ENCODE results near the gene ATRNL1. TPM values are rescaled to one million over a fixed set of nuclear protein-coding genes. Genes with fewer than 3 reads are reported as not detected.

The ATRNL1 gene
- total and polyA plus RNA-seq, 2 experiments from 2014 or later: 4.8 to 29.7 TPM

DNA sequence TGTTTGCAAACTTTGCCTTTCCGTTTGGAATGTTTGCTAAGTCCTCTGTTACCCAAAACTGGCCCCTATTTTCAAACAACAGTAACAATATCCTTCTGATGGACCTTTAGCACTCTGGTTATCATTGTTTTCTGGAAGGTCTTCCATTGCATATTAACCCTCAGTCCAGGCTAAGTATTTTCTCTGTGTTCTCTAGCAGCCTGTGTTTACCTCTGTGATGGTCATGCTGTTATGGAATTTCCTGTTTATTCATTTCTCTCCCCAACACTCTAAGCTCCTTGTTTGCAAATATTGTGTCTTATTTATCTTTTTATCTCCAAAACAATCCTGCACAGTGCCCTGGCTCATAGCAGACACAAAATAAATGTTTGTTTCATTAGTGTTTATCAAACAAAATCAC, 560.3 kb downstream of the ATRNL1 start:
- H3K9me3 Mint-ChIP-seq: no peaks in the 10 kb centered on the region
- no peaks in the 10 kb centered on the region for H3K79me2 ChIP-seq (replicated peaks; ENCODE audit: insufficient read depth)
- H3K36me3 Mint-ChIP-seq (ENCODE audit: low read depth): no peaks in the 10 kb centered on the region
- no peak for TF ChIP-seq EZH2 (IDR thresholded peaks at IDR 0.05; ENCODE audit: low read depth, unreplicated experiment)
- TF ChIP-seq ZNF331 (CRISPR knock-in tag; IDR thresholded peaks at IDR 0.05; ENCODE audit: low read depth): no peak
- TF ChIP-seq, protein P1, sequence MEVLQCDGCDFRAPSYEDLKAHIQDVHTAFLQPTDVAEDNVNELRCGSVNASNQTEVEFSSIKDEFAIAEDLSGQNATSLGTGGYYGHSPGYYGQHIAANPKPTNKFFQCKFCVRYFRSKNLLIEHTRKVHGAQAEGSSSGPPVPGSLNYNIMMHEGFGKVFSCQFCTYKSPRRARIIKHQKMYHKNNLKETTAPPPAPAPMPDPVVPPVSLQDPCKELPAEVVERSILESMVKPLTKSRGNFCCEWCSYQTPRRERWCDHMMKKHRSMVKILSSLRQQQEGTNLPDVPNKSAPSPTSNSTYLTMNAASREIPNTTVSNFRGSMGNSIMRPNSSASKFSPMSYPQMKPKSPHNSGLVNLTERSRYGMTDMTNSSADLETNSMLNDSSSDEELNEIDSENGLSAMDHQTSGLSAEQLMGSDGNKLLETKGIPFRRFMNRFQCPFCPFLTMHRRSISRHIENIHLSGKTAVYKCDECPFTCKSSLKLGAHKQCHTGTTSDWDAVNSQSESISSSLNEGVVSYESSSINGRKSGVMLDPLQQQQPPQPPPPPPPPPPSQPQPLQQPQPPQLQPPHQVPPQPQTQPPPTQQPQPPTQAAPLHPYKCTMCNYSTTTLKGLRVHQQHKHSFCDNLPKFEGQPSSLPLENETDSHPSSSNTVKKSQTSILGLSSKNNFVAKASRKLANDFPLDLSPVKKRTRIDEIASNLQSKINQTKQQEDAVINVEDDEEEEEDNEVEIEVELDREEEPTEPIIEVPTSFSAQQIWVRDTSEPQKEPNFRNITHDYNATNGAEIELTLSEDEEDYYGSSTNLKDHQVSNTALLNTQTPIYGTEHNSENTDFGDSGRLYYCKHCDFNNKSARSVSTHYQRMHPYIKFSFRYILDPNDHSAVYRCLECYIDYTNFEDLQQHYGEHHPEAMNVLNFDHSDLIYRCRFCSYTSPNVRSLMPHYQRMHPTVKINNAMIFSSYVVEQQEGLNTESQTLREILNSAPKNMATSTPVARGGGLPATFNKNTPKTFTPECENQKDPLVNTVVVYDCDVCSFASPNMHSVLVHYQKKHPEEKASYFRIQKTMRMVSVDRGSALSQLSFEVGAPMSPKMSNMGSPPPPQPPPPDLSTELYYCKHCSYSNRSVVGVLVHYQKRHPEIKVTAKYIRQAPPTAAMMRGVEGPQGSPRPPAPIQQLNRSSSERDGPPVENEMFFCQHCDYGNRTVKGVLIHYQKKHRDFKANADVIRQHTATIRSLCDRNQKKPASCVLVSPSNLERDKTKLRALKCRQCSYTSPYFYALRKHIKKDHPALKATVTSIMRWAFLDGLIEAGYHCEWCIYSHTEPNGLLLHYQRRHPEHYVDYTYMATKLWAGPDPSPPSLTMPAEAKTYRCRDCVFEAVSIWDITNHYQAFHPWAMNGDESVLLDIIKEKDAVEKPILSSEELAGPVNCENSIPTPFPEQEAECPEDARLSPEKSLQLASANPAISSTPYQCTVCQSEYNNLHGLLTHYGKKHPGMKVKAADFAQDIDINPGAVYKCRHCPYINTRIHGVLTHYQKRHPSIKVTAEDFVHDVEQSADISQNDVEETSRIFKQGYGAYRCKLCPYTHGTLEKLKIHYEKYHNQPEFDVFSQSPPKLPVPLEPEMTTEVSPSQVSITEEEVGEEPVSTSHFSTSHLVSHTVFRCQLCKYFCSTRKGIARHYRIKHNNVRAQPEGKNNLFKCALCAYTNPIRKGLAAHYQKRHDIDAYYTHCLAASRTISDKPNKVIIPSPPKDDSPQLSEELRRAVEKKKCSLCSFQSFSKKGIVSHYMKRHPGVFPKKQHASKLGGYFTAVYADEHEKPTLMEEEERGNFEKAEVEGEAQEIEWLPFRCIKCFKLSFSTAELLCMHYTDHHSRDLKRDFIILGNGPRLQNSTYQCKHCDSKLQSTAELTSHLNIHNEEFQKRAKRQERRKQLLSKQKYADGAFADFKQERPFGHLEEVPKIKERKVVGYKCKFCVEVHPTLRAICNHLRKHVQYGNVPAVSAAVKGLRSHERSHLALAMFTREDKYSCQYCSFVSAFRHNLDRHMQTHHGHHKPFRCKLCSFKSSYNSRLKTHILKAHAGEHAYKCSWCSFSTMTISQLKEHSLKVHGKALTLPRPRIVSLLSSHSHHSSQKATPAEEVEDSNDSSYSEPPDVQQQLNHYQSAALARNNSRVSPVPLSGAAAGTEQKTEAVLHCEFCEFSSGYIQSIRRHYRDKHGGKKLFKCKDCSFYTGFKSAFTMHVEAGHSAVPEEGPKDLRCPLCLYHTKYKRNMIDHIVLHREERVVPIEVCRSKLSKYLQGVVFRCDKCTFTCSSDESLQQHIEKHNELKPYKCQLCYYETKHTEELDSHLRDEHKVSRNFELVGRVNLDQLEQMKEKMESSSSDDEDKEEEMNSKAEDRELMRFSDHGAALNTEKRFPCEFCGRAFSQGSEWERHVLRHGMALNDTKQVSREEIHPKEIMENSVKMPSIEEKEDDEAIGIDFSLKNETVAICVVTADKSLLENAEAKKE (CRISPR knock-in tag; IDR thresholded peaks at IDR 0.05): no peak
- H4K20me1 ChIP-seq (replicated peaks; ENCODE audit: insufficient read depth): no peaks in the 10 kb centered on the region
- no peaks in the 10 kb centered on the region for H3K4me1 ChIP-seq (ENCODE audit: insufficient read depth)
- H2AFZ ChIP-seq: no peak overlapping the region
- H3K4me2 ChIP-seq: no peak overlapping the region
- peaks cover 2% of the 10 kb centered on the region for H3K27me3 Mint-ChIP-seq (ENCODE audit: insufficient read depth, low read depth, poor library complexity)
- no peaks in the 10 kb centered on the region for H3K36me3 ChIP-seq (ENCODE audit: insufficient read depth)
- DNase-seq (ENCODE audit: low spot score): no peak
- no peak overlapping the region for H3K27ac ChIP-seq (ENCODE audit: low read depth)
- H3K9me2 ChIP-seq (ENCODE audit: insufficient read depth): no peaks in the 10 kb centered on the region
- H3K4me3 Mint-ChIP-seq: no peak overlapping the region
- H3K4me3 ChIP-seq: no peak overlapping the region
- peak overlapping the region; percentile 87 for H3K27ac Mint-ChIP-seq
- ATAC-seq: no peak
- H3F3A ChIP-seq (replicated peaks; ENCODE audit: low read depth): no peaks in the 10 kb centered on the region
- H3K27me3 ChIP-seq (ENCODE audit: insufficient read depth): no peaks in the 10 kb centered on the region
- H3K4me1 Mint-ChIP-seq: peaks cover 7% of the 10 kb centered on the region

DNA sequence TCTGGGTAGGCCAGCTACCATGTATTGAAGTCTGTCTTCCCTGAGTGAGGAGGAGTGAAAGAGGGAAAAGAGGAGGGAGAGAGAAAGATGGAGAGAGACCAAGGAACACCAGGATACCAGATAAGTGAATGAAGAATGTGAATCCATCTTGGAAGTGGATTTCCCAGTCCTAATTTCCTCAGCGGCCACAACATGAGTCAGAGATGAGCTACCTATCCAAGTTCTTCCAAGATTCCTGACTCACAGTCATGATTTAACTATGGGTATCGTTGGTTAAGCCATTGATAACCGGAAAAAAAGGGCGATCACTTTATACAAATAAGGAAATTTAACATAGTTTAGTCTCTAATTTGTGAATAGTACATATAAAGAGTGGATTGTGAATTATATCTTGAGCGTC, 561.8 kb downstream of the ATRNL1 start:
- Histone ChIP-seq H3K79me2 (replicated peaks; ENCODE audit: insufficient read depth) (no peaks in the 10 kb centered on the region), H4K20me1 (replicated peaks; ENCODE audit: insufficient read depth) (no peaks in the 10 kb centered on the region), H3F3A (replicated peaks; ENCODE audit: low read depth) (no peaks in the 10 kb centered on the region), H2AFZ (no peak overlapping the region), H3K9me2 (ENCODE audit: insufficient read depth) (no peaks in the 10 kb centered on the region), H3K4me2 (no peak overlapping the region), H3K4me3 (no peak overlapping the region), H3K4me1 (ENCODE audit: insufficient read depth) (no peaks in the 10 kb centered on the region), H3K27ac (ENCODE audit: low read depth) (no peak overlapping the region), H3K36me3 (ENCODE audit: insufficient read depth) (no peaks in the 10 kb centered on the region), H3K27me3 (ENCODE audit: insufficient read depth) (no peaks in the 10 kb centered on the region)
- peaks cover 2% of the 10 kb centered on the region for H3K27me3 Mint-ChIP-seq (ENCODE audit: insufficient read depth, low read depth, poor library complexity)
- no peaks in the 10 kb centered on the region for H3K36me3 Mint-ChIP-seq (ENCODE audit: low read depth)
- no peak for DNase-seq (ENCODE audit: low spot score)
- peaks cover 7% of the 10 kb centered on the region for H3K4me1 Mint-ChIP-seq
- H3K27ac Mint-ChIP-seq: no peak overlapping the region; the same call in 1 of the 2 replicates
- H3K4me3 Mint-ChIP-seq: no peak overlapping the region
- ATAC-seq: no peak
- no peaks in the 10 kb centered on the region for H3K9me3 Mint-ChIP-seq
- TF ChIP-seq ZNF114 (CRISPR knock-in tag; IDR thresholded peaks at IDR 0.05) (no peak), JUNB (IDR thresholded peaks at IDR 0.05; ENCODE audit: unreplicated experiment) (no peak)
- TF ChIP-seq, protein P2, sequence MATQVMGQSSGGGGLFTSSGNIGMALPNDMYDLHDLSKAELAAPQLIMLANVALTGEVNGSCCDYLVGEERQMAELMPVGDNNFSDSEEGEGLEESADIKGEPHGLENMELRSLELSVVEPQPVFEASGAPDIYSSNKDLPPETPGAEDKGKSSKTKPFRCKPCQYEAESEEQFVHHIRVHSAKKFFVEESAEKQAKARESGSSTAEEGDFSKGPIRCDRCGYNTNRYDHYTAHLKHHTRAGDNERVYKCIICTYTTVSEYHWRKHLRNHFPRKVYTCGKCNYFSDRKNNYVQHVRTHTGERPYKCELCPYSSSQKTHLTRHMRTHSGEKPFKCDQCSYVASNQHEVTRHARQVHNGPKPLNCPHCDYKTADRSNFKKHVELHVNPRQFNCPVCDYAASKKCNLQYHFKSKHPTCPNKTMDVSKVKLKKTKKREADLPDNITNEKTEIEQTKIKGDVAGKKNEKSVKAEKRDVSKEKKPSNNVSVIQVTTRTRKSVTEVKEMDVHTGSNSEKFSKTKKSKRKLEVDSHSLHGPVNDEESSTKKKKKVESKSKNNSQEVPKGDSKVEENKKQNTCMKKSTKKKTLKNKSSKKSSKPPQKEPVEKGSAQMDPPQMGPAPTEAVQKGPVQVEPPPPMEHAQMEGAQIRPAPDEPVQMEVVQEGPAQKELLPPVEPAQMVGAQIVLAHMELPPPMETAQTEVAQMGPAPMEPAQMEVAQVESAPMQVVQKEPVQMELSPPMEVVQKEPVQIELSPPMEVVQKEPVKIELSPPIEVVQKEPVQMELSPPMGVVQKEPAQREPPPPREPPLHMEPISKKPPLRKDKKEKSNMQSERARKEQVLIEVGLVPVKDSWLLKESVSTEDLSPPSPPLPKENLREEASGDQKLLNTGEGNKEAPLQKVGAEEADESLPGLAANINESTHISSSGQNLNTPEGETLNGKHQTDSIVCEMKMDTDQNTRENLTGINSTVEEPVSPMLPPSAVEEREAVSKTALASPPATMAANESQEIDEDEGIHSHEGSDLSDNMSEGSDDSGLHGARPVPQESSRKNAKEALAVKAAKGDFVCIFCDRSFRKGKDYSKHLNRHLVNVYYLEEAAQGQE (IDR thresholded peaks at IDR 0.05; ENCODE audit: unreplicated experiment): no peak

All from GM23338 (cell line).